ENCODE data around the gene BRD1. TPM values are rescaled to one million over a fixed set of nuclear protein-coding genes. Genes with fewer than 3 reads are reported as not detected.
"Not testable (repeated sequence)": the region's sequence is repeated elsewhere in the genome, so short reads cannot be mapped to it uniquely, and the experiment has no call there.

The BRD1 gene
- total and polyA plus RNA-seq, 8 donors = 14.0 to 26.3 (median 17.8) TPM

- no peak overlapping the region for H3K27ac ChIP-seq
- no peak overlapping the region for H3K4me3 ChIP-seq
- no peaks in the 10 kb centered on the region for H3K9me3 ChIP-seq
- H3K27me3 ChIP-seq = no peaks in the 10 kb centered on the region
- DNase-seq (peak in 4 of 6 donors; percentile 5 to 67 (median 24)), FAIRE-seq (no peak), ATAC-seq (no peak)
- WGBS, 2 donors = 76 to 87% methylated on average over 24 of the region's 24 CpGs
- H3K36me3 ChIP-seq = no peaks in the 10 kb centered on the region
- no peaks in the 10 kb centered on the region for H3K4me1 ChIP-seq
- TF ChIP-seq CTCF (IDR thresholded peaks at IDR 0.05) = no peak
- intact Hi-C loops (cut with DNase I) = loop anchor here in 1 of 3 donors (10.0 kb wide), 1 partner anchor 271 kb away; no protein-coding TSS in a partner anchor
These were observed 63.5 kb downstream of the BRD1 start for GRCh38 chr22:49764127-49764581.

- no peak for ATAC-seq
- Histone ChIP-seq H3K36me3 (no peaks in the 10 kb centered on the region), H3K27ac (no peak overlapping the region), H3K4me1 (no peaks in the 10 kb centered on the region), H3K9me3 (no peaks in the 10 kb centered on the region), H3K27me3 (no peaks in the 10 kb centered on the region), H3K4me3 (no peak overlapping the region)
- FAIRE-seq = no peak
- WGBS, 2 donors = 85 to 92% methylated on average over 13 of the region's 13 CpGs
- intact Hi-C loops (cut with DNase I) = loop anchor here in 1 of 3 donors (10.0 kb wide), 1 partner anchor 271 kb away; no protein-coding TSS in a partner anchor
- peak in 4 of 6 donors; percentile 7 to 58 (median 26) for DNase-seq
- TF ChIP-seq CTCF (IDR thresholded peaks at IDR 0.05) = no peak
These were observed 64.0 kb downstream of the BRD1 start for GRCh38 chr22:49763696-49764095.

- no peak for FAIRE-seq
- WGBS, 2 donors = 81 to 83% methylated on average over 13 of the region's 13 CpGs
These were observed 64.5 kb downstream of the BRD1 start for GRCh38 chr22:49763138-49763537.

GRCh38 chr22:49762571-49762970 lies 65.1 kb downstream of the BRD1 start:
- not testable (repeated sequence) for H3K4me1 ChIP-seq, H3K36me3 ChIP-seq, DNase-seq, ATAC-seq, H3K4me3 ChIP-seq, H3K9me3 ChIP-seq, H3K27ac ChIP-seq, H3K27me3 ChIP-seq, FAIRE-seq
- intact Hi-C loops (cut with DNase I) = loop anchor here in 1 of 3 donors (10.0 kb wide), 1 partner anchor 272 kb away; no protein-coding TSS in a partner anchor
- WGBS, 2 donors = 89 to 92% methylated on average over 7 of the region's 7 CpGs

More at GRCh38 chr22:49763138-49763537, 64.5 kb downstream of the BRD1 start:
- no peaks in the 10 kb centered on the region for H3K36me3 ChIP-seq
- no peak for DNase-seq
- H3K27me3 ChIP-seq = no peaks in the 10 kb centered on the region
- no peaks in the 10 kb centered on the region for H3K9me3 ChIP-seq
- H3K4me1 ChIP-seq = no peaks in the 10 kb centered on the region
- intact Hi-C loops (cut with DNase I) = loop anchor here in 1 of 3 donors (10.0 kb wide), 1 partner anchor 272 kb away; no protein-coding TSS in a partner anchor
- H3K27ac ChIP-seq = no peak overlapping the region
- TF ChIP-seq CTCF (IDR thresholded peaks at IDR 0.05) = no peak
- no peak for ATAC-seq
- H3K4me3 ChIP-seq = no peak overlapping the region

GRCh38 chr22:49761836-49762235 lies 65.8 kb downstream of the BRD1 start:
- TF ChIP-seq CTCF (IDR thresholded peaks at IDR 0.05) = no peak
- intact Hi-C loops (cut with DNase I) = loop anchor here in 1 of 3 donors (10.0 kb wide), 1 partner anchor 273 kb away; no protein-coding TSS in a partner anchor
- ATAC-seq = no peak

More at GRCh38 chr22:49761836-49762235, 65.8 kb downstream of the BRD1 start:
- 77 to 93% methylated on average over 7 of the region's 7 CpGs for WGBS, 2 donors
- no peak overlapping the region for H3K27ac ChIP-seq
- H3K9me3 ChIP-seq = no peaks in the 10 kb centered on the region
- H3K4me1 ChIP-seq = no peaks in the 10 kb centered on the region
- no peaks in the 10 kb centered on the region for H3K36me3 ChIP-seq
- no peaks in the 10 kb centered on the region for H3K27me3 ChIP-seq
- FAIRE-seq (no peak), DNase-seq (no peak)
- no peak overlapping the region for H3K4me3 ChIP-seq
